Choroid plexus epithelial cell (primary cell): ENCODE results near the gene SPAG9.

Experiments used
- DNase-seq: peaks from one replicate; pipeline ENCODE4 v3.0.0-alpha.2; 2010; ENCODE audit warnings: low read depth
- H3K4me3 ChIP-seq: 2 replicates; pipeline ENCODE4 v1.5.1; 2011; ENCODE audit warnings: low read depth, mild to moderate bottlenecking, control low read depth, low read length, moderate library complexity
- TF ChIP-seq, protein P1 (sequence below): conservative IDR thresholded peaks from 2 replicates; pipeline ENCODE4 v1.5.1; 2011; ENCODE audit warnings: low read depth, mild to moderate bottlenecking, control low read depth, inconsistent platforms, low read length, moderate library complexity

Gene SPAG9

DNA sequence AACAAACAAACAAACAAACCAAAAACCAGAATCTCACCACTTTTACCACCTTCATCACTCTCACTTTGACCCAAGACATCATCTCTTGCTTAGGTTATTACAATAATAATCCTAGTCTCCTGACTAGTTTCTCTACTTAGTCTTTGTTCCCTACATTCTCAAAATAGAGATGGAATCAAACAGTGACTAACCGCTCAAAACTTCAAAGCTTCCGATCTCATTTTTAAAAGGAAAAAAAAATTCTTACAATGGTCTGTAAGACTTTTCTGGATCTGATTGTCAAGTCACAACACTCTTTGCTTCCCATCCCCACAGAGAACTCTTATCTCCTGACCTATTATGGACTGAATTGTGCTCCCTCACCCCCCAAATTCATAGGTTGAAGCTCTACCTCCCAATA lies 60.9 kb downstream of the SPAG9 start:
- TF ChIP-seq, protein P1, sequence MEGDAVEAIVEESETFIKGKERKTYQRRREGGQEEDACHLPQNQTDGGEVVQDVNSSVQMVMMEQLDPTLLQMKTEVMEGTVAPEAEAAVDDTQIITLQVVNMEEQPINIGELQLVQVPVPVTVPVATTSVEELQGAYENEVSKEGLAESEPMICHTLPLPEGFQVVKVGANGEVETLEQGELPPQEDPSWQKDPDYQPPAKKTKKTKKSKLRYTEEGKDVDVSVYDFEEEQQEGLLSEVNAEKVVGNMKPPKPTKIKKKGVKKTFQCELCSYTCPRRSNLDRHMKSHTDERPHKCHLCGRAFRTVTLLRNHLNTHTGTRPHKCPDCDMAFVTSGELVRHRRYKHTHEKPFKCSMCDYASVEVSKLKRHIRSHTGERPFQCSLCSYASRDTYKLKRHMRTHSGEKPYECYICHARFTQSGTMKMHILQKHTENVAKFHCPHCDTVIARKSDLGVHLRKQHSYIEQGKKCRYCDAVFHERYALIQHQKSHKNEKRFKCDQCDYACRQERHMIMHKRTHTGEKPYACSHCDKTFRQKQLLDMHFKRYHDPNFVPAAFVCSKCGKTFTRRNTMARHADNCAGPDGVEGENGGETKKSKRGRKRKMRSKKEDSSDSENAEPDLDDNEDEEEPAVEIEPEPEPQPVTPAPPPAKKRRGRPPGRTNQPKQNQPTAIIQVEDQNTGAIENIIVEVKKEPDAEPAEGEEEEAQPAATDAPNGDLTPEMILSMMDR = no peak
- DNase-seq = peak; percentile 61
- no peak overlapping the region for H3K4me3 ChIP-seq

DNA sequence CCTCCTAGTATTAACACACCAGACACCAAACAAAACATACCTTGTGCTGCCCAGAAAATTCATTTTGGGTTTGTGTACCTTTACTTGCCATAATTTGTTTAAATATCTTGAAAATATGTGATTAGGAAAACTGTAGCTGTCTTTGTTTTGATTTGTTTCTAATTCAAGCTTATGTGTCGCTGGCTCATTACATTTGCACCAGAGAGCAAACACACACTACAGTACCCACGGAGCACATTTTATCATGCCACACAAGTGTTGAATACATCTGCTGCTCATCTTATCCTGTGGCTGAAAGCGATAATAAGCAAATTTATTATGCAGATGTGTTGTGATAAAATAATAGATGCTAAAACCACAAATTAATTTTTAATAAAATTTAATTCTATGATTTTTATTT lies 63.1 kb downstream of the SPAG9 start:
- TF ChIP-seq, protein P1 = no peak
- no peak overlapping the region for H3K4me3 ChIP-seq
- DNase-seq = no peak

DNA sequence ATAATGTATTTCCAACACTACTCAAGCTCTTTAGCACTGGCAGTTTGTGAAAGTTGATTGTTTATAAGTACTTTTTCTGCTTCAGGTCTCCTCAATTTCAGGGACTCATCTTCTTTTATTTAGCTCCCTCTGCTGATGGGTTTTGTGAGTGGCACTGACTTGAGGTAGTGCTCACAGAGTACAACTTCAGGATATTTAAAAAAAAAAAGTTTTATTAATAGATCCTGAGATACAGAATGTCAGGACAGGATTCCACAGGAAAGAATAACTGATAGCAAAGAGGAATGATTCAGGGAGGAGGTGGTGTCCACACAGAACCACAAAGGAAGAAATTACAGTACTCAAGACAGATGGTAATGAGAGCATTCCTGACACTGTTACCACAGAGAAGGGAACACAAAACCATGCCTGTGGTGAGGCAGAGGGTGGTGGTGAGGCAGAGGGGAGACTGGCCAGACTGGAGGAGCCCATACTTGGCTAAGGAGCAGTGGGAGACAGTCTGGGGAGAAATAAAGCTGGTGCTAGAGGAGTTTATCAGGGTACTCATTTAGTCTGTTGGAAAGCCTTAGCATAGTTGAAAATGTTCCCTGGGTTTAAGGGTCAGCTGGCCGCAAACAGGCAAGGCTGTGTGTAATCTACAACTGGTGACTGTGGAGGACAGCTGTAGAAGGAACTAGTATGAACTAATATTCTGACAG lies 63.7 kb downstream of the SPAG9 start:
- TF ChIP-seq, protein P1 = peak; percentile 73
- H3K4me3 ChIP-seq = peak overlapping the region; percentile 9
- peak; percentile 93 for DNase-seq

DNA sequence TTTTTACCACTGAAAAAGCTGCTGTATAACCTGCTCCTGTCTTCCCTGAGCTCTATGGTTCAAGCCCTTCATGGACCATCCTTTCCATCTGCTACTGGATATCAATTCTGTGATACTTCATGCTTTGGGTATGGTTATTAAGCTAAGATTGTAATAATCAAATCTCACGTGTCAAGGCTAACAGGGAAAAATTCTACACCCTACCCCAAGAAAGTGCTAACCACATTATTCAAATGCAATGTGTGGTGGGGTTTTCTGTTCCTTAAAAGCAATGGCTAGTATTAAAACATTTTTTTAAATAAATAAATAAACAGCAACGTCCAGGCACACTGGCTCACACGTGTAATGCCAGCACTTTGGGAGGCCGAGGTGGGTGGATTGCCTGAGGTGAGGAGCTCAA lies 65.9 kb downstream of the SPAG9 start:
- DNase-seq = no peak
- TF ChIP-seq, protein P1 = no peak
- H3K4me3 ChIP-seq = no peak overlapping the region

DNA sequence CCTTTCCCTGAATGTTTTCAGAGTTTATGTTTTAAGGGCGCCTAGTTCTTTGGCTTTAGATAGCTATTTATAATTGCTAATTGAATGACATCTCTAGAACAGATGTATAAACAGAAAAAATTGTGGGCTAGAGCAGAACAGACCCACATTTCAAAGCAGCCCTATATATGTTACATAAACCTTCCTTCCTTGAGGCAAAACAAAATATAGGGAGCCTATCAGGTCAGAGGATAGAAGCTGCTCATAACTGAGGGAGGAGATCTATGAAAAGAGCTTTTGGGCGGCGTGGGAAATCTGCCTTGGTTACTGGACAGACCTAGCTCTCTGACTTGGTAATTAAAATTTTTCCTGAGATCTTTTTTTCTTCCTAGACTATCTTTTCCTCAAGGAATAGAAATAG lies 68.4 kb downstream of the SPAG9 start:
- no peak overlapping the region for H3K4me3 ChIP-seq
- TF ChIP-seq, protein P1 = no peak
- DNase-seq = no peak

DNA sequence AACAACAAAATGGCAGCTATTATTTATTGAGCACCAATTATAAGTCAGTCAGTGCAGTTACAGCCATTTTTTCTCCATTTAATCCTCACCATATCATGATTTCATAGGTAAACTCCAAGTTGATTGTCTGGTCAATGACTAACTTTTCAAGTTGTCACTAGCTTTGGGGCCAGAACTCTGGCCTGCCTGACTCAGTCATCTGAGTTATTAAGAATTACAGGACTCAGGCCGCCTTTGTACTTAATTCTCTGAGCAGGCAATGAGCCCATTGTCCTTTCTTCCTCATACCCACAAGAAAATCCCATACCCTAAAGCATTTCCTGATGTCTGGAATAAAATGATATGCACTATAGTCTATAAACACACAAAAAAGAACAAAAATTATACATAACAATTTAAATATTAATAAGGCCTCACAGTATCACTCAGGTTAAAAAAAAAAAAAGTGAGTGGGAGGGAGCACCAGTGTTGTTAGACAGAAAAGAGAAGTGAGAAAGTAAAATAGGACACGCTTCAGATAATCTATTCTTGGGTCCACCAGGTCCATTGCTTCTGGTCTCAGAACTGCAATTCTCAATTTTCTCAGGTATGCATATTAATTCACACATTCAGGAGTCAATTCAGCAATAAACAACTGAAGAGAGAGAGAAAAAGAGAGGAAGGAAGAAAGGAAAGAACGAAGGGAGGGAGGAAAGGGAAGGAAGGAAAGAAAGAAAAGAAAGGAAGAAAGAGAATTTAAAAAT lies 70.2 kb downstream of the SPAG9 start:
- TF ChIP-seq, protein P1 = no peak
- DNase-seq = no peak

More for the DNA sequence above, 70.2 kb downstream of the SPAG9 start:
- H3K4me3 ChIP-seq = no peak overlapping the region
